Liver (tissue), 9 donors: ENCODE data around the gene PPME1. TPM values are rescaled to one million over a fixed set of nuclear protein-coding genes. Genes with fewer than 3 reads are reported as not detected.

ENCODE experiments used
- DNase-seq: peaks from one replicate; pipeline ENCODE4 v3.0.0-alpha.2; 2017; ENCODE audit warnings: low spot score
- H3K27ac ChIP-seq, 2 donors: one replicate each; pipeline ENCODE4 v1.7.0; 2013; ENCODE audit warnings: inconsistent platforms in 2 of 2, low read length in 2 of 2, control low read depth in 1 of 2, low read depth in 1 of 2, mild to moderate bottlenecking in 1 of 2
- H3K27me3 ChIP-seq, 4 donors: one replicate each; pipeline versions ENCODE4 v1.6.1 to v1.7.0; 2013; ENCODE audit warnings: low read length in 3 of 4, inconsistent platforms in 1 of 4, mild to moderate bottlenecking in 1 of 4, moderate library complexity in 1 of 4; ENCODE audit not compliant: control insufficient read depth in 4 of 4, insufficient read depth in 4 of 4
- H3K36me3 ChIP-seq, 4 donors: one replicate each; pipeline versions ENCODE4 v1.6.1 to v1.7.0; 2013; ENCODE audit warnings: low read length in 3 of 4, mild to moderate bottlenecking in 3 of 4, low read depth in 1 of 4, moderate library complexity in 1 of 4; ENCODE audit not compliant: control insufficient read depth in 4 of 4, insufficient read depth in 3 of 4
- H3K4me1 ChIP-seq, 4 donors: one replicate each; pipeline versions ENCODE4 v1.6.1 to v1.7.0; 2013; ENCODE audit warnings: low read length in 3 of 4, mild to moderate bottlenecking in 3 of 4, moderate library complexity in 1 of 4; ENCODE audit not compliant: control insufficient read depth in 4 of 4, insufficient read depth in 4 of 4
- H3K4me3 ChIP-seq, 3 donors: one replicate each; pipeline versions ENCODE4 v1.6.1 to v1.7.0; 2013; ENCODE audit warnings: low read length in 3 of 3, control low read depth in 1 of 3, low read depth in 1 of 3, mild to moderate bottlenecking in 1 of 3
- H3K9ac ChIP-seq, 2 donors: one replicate each; pipeline ENCODE4 v1.7.0; 2013; ENCODE audit warnings: low read length in 2 of 2, mild to moderate bottlenecking in 2 of 2, moderate library complexity in 2 of 2, control low read depth in 1 of 2, low read depth in 1 of 2
- H3K9me3 ChIP-seq, 4 donors: one replicate each; pipeline versions ENCODE4 v1.6.1 to v1.7.0; 2013; ENCODE audit warnings: low read length in 3 of 4; ENCODE audit not compliant: control insufficient read depth in 4 of 4
- EGR1 ChIP-seq, 2 donors: IDR thresholded peaks; 2 replicates each; pipeline ENCODE4 v1.6.1; 2016 to 2018; ENCODE audit warnings: antibody characterized with exemption in 2 of 2, low read depth in 2 of 2
- FOXA1 ChIP-seq: IDR thresholded peaks from 2 replicates; pipeline ENCODE4 v1.6.1; 2016; ENCODE audit warnings: antibody characterized with exemption
- FOXA2 ChIP-seq: IDR thresholded peaks from 2 replicates; pipeline ENCODE4 v1.6.1; 2016; ENCODE audit warnings: antibody characterized with exemption
- GABPA ChIP-seq, 2 donors: IDR thresholded peaks in 1 of 2; conservative IDR thresholded peaks in 1 of 2; 2 replicates each; pipeline ENCODE4 v1.6.1; 2016; ENCODE audit warnings: antibody characterized with exemption in 2 of 2, mild to moderate bottlenecking in 1 of 2, moderate library complexity in 1 of 2
- HNF4A ChIP-seq, 2 donors: conservative IDR thresholded peaks; 2 replicates each; pipeline ENCODE4 v1.6.1; 2016; ENCODE audit warnings: antibody characterized with exemption in 2 of 2, mild to moderate bottlenecking in 2 of 2
- HNF4G ChIP-seq: IDR thresholded peaks from 2 replicates; pipeline ENCODE4 v1.6.1; 2016; ENCODE audit warnings: antibody characterized with exemption
- JUND ChIP-seq, 2 donors: IDR thresholded peaks; 2 replicates each; pipeline ENCODE4 v1.6.1; 2016; ENCODE audit warnings: antibody characterized with exemption in 2 of 2
- NR2F2 ChIP-seq: IDR thresholded peaks from 2 replicates; pipeline ENCODE4 v1.6.1; 2016; ENCODE audit warnings: antibody characterized with exemption
- RAD21 ChIP-seq, 2 donors: IDR thresholded peaks; 2 replicates each; pipeline ENCODE4 v1.6.1; 2016; ENCODE audit warnings: antibody characterized with exemption in 2 of 2, mild to moderate bottlenecking in 2 of 2
- REST ChIP-seq: IDR thresholded peaks from 2 replicates; pipeline ENCODE4 v1.6.1; 2016; ENCODE audit warnings: antibody characterized with exemption, mild to moderate bottlenecking
- SP1 ChIP-seq: IDR thresholded peaks from 2 replicates; pipeline ENCODE4 v1.6.1; 2018; ENCODE audit warnings: antibody characterized with exemption, mild to moderate bottlenecking
- TAF1 ChIP-seq: conservative IDR thresholded peaks from 2 replicates; pipeline ENCODE4 v1.6.1; 2016; ENCODE audit warnings: antibody characterized with exemption, mild to moderate bottlenecking
- YY1 ChIP-seq: IDR thresholded peaks from 2 replicates; pipeline ENCODE4 v1.6.1; 2016; ENCODE audit warnings: antibody characterized with exemption, mild to moderate bottlenecking
- WGBS: extraction: QIAGEN DNeasy Blood & Tissue Kit; methylation state at CpG from one replicate; pipeline ENCODE4 v1.1.7; 2013; 5-methylcytosine and 5-hydroxymethylcytosine counted together
- polyA plus RNA-seq, 2 donors: library from polyadenylated mRNA; stranded (reverse) in 1 of 2; unstranded in 1 of 2; fragments of 200-250 nt in 1 of 2; fragments of >200 nt in 1 of 2; fragmentation: Nextera tagmentation in 1 of 2; extraction: Ambion mirVana in 1 of 2; gene quantifications; one replicate each; pipeline versions ENCODE4 v1.2.1 to v1.2.3, GENCODE V29; 2013 to 2015
- total RNA-seq, 2 donors: library from RNA; depleted of rRNA; stranded (reverse); fragments of >200 nt; gene quantifications; one replicate each; pipeline ENCODE4 v1.2.3, GENCODE V29; 2014
- TF ChIP-seq, protein P1 (sequence below): fragments of 150-350 bp; IDR thresholded peaks from 2 replicates; pipeline ENCODE4 v1.5.1; 2017; ENCODE audit warnings: improper control_type of control experiment, low read depth, low read length; ENCODE audit not compliant: missing input control
- TF ChIP-seq, protein P2 (sequence below): IDR thresholded peaks from 2 replicates; pipeline ENCODE4 v1.6.1; 2016; ENCODE audit warnings: antibody characterized with exemption
- TF ChIP-seq, protein P3 (sequence below): IDR thresholded peaks from 2 replicates; pipeline ENCODE4 v1.6.1; 2016; ENCODE audit warnings: antibody characterized with exemption
- TF ChIP-seq, protein P4 (sequence below): IDR thresholded peaks from 2 replicates; pipeline ENCODE4 v1.6.1; 2016; ENCODE audit warnings: antibody characterized with exemption
- donor health status: healthy.
- donor health status: healthy.
- donor health status: healthy.
- donor health status: healthy.
- donor health status: healthy.

The PPME1 gene
- total and polyA plus RNA-seq, 4 donors, result 9.1 to 47.4 (median 13.6) TPM

DNA sequence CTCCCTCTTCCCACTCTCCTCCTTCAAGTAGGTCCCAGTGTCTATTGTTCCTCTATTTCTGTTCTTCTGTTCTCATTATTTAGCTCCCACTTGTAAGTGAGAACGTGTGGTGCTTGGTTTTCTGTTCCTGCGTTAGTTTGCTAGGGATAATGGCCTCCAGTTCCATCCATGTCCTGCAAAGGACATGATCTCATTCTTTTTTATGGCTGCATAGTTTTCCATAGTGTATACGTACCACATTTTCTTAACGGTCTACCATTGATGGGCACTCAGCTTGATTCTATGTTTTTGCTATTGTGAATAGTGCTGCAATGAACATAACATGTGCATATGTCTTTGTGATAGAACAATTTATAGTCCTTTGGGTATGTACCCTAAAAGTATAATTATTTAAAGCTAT lies 26.5 kb upstream of the PPME1 start (continued):
- TF ChIP-seq REST (no peak), GABPA (IDR thresholded peaks at IDR 0.05 in 1 of 2, conservative IDR thresholded peaks at IDR 0.05 in 1 of 2) (no peak), FOXA1 (no peak)
- TF ChIP-seq, protein P1, sequence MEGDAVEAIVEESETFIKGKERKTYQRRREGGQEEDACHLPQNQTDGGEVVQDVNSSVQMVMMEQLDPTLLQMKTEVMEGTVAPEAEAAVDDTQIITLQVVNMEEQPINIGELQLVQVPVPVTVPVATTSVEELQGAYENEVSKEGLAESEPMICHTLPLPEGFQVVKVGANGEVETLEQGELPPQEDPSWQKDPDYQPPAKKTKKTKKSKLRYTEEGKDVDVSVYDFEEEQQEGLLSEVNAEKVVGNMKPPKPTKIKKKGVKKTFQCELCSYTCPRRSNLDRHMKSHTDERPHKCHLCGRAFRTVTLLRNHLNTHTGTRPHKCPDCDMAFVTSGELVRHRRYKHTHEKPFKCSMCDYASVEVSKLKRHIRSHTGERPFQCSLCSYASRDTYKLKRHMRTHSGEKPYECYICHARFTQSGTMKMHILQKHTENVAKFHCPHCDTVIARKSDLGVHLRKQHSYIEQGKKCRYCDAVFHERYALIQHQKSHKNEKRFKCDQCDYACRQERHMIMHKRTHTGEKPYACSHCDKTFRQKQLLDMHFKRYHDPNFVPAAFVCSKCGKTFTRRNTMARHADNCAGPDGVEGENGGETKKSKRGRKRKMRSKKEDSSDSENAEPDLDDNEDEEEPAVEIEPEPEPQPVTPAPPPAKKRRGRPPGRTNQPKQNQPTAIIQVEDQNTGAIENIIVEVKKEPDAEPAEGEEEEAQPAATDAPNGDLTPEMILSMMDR, result no peak

- Histone ChIP-seq H3K4me1 (no peaks in the 10 kb centered on the region), H3K27ac (no peak overlapping the region), H3K9ac (no peak overlapping the region), H3K9me3 (no peaks in the 10 kb centered on the region), H3K36me3 (no peaks in the 10 kb centered on the region), H3K27me3 (no peaks in the 10 kb centered on the region), H3K4me3 (no peak overlapping the region)
- DNase-seq, result no peak
- WGBS, result 96% methylated on average over 5 of the region's 5 CpGs
- TF ChIP-seq, protein P2, sequence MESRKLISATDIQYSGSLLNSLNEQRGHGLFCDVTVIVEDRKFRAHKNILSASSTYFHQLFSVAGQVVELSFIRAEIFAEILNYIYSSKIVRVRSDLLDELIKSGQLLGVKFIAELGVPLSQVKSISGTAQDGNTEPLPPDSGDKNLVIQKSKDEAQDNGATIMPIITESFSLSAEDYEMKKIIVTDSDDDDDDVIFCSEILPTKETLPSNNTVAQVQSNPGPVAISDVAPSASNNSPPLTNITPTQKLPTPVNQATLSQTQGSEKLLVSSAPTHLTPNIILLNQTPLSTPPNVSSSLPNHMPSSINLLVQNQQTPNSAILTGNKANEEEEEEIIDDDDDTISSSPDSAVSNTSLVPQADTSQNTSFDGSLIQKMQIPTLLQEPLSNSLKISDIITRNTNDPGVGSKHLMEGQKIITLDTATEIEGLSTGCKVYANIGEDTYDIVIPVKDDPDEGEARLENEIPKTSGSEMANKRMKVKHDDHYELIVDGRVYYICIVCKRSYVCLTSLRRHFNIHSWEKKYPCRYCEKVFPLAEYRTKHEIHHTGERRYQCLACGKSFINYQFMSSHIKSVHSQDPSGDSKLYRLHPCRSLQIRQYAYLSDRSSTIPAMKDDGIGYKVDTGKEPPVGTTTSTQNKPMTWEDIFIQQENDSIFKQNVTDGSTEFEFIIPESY, result no peak
- TF ChIP-seq HNF4G, result no peak
- no peak for TF ChIP-seq EGR1 (IDR thresholded peaks at IDR 0.05; ENCODE audit: low read depth in 2 of 2)
These were observed 23.7 kb upstream of the PPME1 start for GRCh38 chr11:74147199-74147929.

GRCh38 chr11:74153224-74153623 lies 17.9 kb upstream of the PPME1 start:
- H3K4me1 ChIP-seq, result no peaks in the 10 kb centered on the region
- H3K9ac ChIP-seq, result no peak overlapping the region
- H3K9me3 ChIP-seq, result no peaks in the 10 kb centered on the region
- TF ChIP-seq HNF4A (conservative IDR thresholded peaks at IDR 0.05), result no peak
- no peak for TF ChIP-seq FOXA2
- TF ChIP-seq YY1, result no peak
- TF ChIP-seq, protein P3, sequence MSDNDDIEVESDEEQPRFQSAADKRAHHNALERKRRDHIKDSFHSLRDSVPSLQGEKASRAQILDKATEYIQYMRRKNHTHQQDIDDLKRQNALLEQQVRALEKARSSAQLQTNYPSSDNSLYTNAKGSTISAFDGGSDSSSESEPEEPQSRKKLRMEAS, result no peak
- TF ChIP-seq, protein P4, sequence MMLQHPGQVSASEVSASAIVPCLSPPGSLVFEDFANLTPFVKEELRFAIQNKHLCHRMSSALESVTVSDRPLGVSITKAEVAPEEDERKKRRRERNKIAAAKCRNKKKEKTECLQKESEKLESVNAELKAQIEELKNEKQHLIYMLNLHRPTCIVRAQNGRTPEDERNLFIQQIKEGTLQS, result no peak
- no peak for TF ChIP-seq RAD21 (IDR thresholded peaks at IDR 0.05)
- TF ChIP-seq JUND (IDR thresholded peaks at IDR 0.05), result no peak
- no peak for TF ChIP-seq TAF1
- TF ChIP-seq SP1, result no peak
- no peak for TF ChIP-seq FOXA1
- TF ChIP-seq, protein P2, result no peak
- no peak for TF ChIP-seq HNF4G
- TF ChIP-seq NR2F2, result no peak

More at GRCh38 chr11:74153224-74153623, 17.9 kb upstream of the PPME1 start:
- H3K4me3 ChIP-seq, result no peak overlapping the region
- H3K27ac ChIP-seq, result no peak overlapping the region
- H3K36me3 ChIP-seq, result no peaks in the 10 kb centered on the region
- no peak for DNase-seq
- no peaks in the 10 kb centered on the region for H3K27me3 ChIP-seq
